ENCODE results near the gene PIP5K1B.
A peak's percentile ranks its signal among the peaks of the same experiment; 100 is the strongest.

Gene PIP5K1B

DNA sequence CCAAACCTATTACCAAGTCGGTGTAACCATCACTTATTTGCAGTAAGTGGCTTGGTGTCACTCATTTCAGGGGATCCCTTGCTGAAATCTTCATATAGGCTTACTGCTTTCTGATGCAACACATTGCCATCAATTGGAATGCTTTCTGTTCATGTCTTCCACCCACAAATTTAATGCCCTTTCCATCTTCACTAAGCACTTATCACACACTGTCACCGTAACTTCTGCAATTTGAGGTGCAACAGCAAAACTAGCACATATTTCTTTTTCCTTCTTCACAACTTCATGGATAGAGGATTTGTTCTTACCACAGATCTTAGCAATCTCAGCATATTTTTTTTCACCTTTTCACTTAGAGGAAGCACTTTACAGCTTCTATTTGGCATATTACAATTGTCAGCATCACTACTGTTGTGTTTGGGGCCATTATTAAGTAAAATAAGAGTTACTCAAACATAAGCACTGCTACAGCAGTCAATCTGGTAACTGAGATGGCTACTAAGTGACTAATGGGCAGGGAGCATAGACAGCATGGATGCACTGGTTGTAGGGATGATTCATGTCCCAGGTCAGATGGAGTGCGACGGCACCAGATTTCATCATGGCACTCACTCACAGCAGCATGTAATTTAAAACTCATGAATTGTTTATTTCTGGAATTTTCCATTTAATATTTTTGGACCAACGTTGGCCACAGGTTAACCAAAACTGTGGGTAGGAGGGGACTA is 70.1 kb downstream of the PIP5K1B start:
- no peak for DNase-seq (ENCODE audit: low spot score)

DNA sequence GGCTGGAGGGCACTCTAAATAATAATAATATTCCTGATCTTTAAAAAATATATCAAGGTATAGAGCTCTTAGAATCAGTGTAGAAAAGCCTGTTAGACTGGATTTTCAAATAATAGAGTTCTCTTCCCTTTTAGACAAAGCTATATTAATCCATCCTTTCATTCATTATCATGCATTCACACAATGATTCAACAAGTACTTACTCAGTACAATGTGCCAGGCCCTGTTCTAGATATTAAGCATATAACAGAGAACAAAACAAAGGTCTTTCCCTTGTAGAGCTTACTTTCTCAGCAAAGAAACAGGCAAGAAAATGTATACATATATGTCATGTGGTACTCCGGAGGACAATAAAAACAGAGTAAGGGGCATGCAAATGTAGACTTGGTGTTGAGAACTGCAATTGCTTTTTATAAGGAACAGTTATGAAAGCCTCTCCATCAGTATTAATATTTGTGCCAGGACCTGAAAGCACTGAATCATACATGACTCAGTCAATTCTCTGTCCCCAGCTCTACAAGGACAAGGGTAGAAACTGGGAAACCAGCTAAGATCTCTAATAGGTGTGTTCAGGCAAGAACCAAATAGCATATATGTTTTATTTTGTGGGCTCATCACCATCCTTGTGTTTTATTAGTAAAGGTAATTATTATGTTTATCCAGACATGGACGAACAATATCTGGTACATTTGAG is 72.2 kb downstream of the PIP5K1B start:
- DNase-seq (ENCODE audit: low spot score) = no peak

DNA sequence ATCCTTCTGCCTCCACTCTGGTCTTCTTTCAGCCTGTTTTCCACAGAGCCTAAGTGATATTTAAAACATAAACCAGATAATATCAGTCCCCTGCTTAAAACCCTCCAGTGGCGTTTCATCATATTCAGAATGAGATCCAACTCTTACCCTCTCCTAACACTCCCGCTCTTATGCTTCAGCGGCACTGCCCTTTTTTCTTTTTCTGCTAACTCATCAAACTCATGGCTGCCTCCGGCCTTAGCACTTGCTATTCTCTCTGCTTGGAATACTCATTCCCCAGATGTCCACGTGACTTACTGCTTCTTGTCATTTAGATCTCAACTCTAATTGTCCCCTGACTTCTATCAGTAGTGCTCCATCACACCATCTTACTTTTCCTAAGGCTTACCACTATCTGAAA is 73.6 kb downstream of the PIP5K1B start:
- no peak for DNase-seq (ENCODE audit: low spot score)

DNA sequence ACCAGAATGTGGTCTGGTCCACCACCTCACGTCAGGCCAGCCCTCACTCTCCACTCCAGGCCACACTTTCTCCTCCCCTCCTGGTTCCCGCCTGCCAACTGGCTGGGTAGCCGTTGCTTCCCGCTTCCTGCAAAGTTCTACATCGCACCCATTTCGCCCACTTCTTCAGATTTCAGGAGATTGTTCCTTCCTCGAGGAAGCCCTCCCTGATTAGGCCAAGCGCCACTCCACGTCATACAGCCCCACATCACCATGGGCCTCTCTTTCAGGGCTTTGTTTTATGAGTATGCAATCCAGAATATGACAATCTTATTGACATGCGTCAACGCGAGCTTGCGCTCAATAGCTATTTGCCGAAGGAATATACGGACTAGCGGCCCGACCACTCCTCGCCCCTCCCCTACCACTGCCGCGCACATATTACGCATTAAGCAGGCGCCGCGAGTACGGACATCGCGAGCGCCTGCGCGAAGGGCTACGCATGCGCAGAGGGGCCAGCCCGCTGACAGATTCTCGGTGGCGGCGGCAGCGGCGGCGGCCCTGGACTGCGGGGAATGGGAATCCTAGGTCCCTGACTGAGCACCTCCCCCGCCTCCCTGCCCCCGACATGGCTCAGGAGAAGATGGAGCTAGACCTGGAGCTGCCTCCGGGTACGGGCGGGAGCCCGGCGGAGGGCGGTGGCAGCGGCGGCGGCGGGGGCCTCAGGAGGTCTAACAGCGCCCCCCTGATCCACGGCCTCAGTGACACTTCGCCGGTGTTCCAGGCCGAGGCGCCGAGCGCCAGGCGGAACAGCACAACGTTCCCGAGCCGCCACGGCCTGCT is 74.7 kb downstream of the PIP5K1B start:
- peak; percentile 93 for DNase-seq (ENCODE audit: low spot score)

DNA sequence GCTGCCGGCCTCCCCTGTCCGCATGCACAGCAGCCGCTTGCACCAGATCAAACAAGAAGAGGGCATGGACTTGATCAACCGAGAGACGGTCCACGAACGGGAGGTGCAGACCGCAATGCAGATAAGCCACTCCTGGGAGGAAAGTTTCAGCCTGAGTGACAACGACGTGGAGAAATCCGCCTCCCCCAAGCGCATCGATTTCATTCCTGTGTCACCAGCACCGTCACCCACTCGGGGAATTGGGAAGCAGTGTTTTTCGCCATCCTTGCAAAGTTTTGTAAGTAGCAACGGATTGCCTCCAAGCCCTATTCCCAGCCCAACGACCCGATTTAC is 75.3 kb downstream of the PIP5K1B start:
- no peak for DNase-seq (ENCODE audit: low spot score)

DNA sequence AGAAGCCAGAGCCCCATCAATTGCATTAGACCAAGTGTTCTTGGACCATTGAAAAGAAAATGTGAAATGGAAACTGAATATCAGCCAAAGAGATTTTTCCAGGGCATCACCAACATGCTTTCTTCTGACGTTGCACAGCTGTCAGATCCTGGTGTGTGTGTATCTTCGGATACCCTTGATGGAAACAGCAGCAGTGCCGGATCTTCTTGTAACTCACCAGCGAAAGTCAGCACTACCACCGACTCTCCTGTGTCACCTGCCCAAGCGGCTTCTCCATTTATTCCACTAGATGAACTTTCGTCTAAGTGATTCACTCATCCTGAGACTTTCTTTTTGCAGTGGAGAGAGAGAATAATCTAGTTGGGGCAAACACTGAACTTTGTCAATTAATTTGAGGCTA is 75.7 kb downstream of the PIP5K1B start:
- no peak for DNase-seq (ENCODE audit: low spot score)

DNA sequence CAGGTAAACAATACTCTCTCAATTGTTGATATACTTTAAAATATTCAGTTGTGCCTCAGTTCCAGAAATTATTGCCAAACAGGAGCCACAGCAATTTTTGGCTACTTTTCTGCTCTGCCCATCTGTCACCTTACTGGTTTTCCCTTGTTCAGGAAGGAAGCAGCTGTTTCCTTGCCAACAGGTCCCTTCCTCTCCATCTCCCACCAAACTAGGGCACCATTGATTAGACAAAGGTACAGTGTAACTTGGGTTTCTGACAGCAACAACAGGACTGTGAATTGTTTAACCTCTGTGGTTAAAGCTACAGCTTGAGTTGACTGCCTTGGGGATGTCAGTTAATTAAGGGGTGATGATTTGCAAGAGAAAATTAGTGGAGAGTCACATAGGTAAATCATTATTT is 76.9 kb downstream of the PIP5K1B start:
- no peak for DNase-seq (ENCODE audit: low spot score)

DNA sequence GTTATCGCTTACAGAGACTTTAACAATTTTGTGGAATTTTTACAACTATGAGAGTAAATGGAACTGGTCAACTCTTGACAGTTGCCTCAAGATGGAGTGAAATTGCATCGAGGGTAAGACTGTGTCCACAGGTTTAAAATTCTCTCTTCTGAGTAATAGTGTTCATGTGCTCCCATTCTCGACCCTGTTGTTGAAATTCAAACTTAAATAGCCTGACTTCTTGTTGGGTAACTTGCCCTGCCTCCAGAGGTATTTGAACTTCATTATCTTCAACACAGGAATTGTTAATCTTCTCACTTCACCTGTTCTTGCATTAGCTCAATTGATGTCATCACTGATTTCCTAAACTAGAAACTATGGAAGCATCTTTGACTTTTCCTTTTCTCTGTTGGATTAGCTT is 77.5 kb downstream of the PIP5K1B start:
- DNase-seq (ENCODE audit: low spot score) = no peak

DNA sequence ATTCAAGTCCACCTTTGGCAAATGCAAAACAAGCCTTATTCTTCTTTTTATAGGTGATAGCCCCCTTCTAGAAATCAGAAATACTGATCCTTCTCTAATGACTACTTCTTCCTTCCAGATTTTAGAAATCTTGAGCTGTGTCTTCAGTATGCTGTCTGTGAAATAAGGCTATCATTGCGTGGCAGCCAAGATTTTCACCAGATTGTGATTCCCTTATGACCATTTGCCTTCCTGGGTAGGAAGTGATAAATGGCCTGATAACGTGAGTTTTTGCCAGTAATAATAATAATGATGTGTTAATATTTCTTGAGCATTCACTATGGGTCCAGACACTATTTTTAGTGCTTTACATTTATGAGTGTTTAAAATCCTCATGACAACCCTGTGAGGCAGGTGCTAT is 80.9 kb downstream of the PIP5K1B start:
- no peak for DNase-seq (ENCODE audit: low spot score)

DNA sequence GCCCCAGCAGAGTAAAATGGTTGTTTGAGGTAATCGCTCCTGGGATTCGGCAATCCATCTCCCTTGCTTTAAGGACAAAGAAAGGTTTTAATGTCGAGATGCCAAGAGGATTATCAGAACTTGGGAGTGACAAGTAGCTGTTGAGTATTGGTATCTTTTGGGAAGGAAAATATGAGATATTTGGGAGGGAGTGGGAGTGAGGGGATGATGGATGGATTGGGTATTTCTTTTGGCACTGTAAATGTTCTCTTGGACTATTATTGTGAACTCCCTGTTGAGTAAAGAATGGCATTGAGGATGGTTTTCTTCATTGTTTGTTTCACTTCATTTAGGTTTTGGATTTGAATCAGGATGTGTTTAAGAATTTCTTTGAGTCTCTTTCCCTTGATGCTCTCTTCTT is 86.1 kb downstream of the PIP5K1B start:
- DNase-seq (ENCODE audit: low spot score) = no peak

DNA sequence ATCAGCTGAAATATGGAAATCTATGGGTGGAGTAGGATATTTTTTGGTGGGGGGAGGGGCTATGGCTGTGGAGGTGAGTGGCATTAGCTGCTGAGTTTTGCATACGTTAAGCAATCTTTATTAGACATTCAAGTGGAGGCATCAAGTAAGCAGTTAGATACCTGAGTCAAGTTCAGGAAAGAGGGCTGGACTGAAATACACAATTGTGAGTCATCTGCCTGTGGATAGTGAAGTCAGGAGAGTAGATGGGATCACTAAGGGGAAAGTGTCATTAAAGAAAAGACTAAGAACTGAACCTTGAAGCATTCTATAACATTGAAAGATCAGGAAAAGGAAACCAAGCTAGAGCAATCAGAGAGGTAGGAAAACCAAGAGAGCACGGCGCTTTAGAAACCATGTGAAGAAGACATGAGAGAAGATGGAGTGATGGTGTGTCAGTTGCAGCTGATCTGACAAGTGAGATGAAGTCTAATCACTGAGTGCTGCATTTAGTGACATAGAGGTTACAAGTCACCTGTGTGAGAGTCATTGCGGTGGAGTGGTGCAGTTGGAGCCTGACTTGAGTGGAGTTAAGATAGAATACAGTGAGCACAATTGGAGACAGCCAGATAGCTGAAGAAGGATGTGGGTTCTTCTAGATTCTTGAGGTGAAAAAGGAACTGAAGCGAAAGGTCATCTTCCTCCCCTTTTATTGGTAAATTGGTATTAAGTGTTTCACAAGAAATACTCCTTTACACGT is 88.7 kb downstream of the PIP5K1B start:
- no peak for DNase-seq (ENCODE audit: low spot score)

DNA sequence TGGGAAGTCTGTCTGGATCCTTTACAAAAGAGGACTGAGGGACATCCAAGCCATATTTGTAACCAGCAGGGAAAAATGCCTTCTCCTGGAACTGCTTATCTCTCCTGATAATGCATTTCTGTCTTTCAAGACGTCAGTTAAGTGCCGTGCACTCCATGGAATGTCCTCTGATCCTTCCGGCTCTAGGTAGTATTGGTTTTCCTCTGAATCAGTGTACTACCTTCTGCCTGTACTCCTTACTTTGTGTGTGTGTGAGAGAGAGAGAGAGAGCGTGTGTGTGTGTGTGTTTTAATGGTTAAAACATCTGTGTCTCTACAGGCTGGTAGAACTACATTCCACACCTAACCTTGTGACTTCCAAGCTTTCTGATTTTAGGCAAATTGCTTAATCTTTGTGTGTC is 89.9 kb downstream of the PIP5K1B start:
- no peak for DNase-seq (ENCODE audit: low spot score)

DNA sequence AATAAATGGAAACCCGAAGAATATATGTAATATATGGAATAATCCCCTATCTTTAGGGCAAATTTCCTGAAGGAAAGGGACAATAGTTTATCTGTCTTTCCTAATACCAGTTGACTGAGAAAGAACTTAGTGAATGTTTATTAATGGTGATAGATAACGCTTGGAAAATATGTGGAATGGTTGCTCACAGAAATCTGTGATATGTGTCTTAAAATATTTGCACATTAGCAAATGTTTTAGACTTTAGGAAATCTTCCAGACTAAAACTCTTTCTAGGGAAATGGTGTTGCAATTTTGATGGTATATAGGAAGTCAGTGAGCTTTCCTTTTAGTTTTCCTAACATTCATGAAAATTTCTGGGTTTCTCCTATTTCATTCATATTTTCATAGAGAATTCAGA is 90.4 kb downstream of the PIP5K1B start:
- DNase-seq (ENCODE audit: low spot score) = no peak

DNA sequence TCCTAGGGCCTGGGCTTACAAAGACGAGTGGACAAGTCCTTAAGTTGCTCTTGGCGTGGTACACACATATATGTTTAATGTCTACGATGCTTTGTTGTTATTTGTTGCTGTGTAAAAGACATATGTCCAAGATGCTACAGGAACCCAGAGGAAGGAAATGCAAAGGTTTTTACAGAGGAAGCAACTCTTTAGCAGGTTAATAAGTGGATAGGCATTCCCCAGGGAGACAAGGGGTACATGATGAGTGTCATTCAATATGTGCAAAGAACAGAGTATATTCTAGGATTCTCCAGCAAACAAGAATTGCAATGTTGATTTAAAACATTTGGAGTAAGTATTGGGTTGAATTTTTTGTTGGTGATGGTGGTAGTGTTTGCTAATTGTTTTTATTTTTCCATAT is 92.1 kb downstream of the PIP5K1B start:
- no peak for DNase-seq (ENCODE audit: low spot score)

DNA sequence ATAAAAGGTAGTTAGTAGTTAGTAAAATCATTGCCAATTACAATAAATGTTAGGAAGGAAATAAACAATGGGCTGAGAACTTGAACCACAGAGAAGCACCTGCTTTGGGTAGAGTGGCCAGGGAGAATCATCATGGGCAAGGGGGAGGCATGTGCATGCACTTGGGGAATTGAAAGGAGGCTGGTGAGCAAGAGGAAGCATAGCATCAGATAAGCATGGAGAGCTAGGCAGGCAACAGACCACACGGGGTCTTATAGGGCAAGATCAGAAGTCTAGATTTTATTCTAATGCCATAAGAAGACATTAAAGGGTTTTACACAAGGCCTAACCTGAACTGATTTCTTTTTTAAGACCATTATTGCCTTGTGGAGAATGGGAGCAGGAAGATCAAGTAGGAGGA is 93.4 kb downstream of the PIP5K1B start:
- no peak for DNase-seq (ENCODE audit: low spot score)

DNA sequence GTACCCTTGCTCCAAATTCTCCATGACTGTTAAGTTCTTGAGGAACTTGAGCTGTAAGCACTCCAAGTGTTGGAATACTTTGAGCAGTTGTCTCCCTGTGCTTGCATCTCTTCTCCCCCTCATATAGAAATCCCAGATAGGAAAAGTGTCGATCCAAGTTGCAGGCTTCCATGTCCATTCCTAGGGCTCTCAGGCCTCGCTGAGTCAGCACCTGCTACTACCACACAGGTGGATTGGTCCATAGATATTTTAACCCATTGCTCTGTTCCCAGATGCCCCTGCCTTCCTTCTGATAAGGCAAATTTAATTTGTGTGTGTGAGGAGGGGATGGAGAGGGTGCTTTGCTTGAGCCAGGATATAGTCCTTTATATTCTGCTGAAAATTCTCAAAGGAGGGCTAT is 95.8 kb downstream of the PIP5K1B start:
- no peak for DNase-seq (ENCODE audit: low spot score)

DNA sequence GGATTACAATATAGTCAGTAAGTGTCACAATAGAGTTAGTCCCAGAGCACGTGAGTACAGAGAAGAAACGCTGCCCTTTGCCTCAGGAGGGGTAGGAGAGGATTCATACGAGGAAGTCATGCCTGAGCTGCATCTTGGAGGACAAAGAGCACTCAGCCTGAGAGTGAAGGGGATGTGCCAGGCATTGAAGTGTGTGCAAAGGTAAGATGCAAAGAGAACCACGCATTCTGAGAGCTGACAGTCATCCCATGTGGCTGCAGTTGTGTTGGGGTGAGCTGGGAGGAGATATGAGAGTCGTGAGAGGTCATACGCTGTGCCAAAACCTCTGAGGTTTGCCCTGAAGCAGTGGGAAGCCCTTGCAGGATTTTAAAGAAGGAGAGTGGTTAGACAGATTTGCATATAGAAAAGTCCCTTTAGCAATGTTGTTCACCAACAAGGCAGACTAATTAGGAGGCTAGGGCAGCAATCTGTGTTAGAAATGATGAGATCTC is 97.5 kb downstream of the PIP5K1B start:
- DNase-seq (ENCODE audit: low spot score) = no peak

DNA sequence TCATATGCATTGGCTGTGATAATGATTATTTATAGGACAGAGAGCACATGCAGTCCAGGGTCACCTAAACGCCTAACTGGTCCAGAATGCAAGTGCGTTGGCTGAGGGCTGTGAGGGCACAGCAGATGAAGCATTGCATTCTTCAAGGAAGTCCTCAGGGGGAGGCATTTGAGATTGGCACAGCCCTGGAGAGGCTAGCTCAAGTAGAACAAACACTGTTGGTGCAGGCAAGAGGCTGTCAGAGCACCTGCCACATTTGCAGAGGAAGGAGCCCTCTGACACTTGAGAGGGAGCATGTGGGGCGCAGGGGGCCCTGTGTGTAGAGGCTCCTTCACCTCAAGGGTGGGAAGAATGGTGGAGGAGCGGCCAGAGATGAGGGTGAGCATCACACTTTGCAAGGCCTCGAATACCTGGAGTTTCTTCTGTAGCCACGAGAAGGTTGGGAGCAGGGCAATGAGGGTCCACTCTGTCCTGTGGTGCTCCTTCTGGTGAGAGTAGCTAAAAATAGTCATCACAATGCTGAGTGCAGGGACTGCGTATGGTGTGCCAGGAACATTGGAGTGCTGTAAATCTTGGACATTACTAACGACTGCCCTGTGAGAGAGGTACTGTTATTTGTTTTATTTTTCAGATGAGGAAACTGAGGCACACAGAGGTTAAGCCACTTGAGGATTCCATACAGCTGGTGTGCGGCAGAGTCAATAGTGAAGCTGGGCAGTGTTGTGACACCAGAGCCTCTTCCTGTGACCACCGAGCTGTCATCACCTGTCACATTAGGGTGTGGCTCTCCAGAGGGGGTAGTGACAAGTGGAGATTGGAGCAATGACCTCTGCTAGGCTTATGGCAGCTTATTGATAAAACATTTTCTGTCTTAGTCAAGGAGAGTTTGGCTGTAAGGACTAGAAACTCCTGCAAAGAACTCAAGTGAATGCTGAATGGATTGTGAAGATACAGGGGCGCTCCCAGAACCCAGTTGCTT is 100.2 kb downstream of the PIP5K1B start:
- DNase-seq (ENCODE audit: low spot score) = no peak

DNA sequence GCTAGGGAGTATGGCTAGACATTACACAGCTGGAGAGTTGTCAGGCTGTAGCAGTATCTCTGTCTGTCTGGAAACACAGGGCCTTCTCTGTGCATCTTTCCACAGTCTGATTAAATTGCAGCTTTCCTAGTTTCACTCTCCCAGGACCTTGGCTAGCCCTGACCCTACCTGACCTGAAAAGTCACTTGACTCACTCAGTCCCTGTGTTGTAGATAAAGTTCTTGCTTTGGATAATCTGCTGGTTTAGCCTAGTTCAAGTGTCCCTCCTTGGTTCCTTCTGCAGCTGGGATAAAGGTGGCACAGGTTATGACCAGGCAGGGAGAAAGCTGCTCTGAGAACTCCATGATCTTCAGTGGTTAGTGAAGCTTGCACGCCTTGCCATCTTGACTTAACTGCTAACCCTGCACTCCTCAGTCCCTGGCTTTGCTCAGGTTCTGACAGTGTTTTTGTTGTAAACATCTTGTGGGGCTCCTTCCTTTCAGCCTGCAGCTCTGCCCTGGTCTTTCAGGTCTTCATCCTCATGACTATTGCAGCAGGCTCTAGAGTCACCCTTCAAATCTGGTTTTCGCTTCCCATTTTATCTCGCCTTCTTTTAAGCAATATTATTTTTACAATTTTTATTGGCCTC is 101.0 kb downstream of the PIP5K1B start:
- DNase-seq (ENCODE audit: low spot score) = no peak

DNA sequence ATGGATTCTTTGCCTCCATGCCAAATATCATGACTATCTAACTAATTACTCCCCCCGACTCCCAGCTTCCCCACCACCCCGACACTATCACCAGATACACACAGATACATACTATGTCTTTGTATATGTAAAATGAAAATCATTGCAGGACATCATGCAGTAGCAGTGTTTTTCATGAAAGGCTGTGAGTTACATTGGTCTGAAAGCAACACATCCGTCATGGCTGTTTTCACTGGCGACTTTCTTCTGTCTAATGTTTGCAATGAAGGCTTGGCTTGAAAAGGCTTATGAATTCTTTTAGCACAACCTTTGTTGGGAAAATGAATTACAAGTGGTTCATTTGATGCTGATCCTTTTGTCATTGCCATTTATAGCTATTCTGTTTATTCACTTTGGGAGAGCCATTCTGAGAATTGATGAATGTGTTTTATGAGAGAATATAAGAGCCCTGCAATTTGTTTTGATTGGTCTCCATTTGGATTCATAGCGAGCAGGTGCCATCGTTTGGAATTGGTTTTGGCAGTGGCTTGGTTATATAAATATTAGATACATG is 103.4 kb downstream of the PIP5K1B start:
- no peak for DNase-seq (ENCODE audit: low spot score)

Measured in iPS-NIHi11 (cell line).